Stimulated activated CD4-positive, alpha-beta T cell treated with anti-CD3 and anti-CD28 coated beads, TNF-alpha, amount 100 ng/mL, for 4 hours (primary cell): ENCODE measurements around the gene TNRC18.
"Not testable (repeated sequence)": the region's sequence is repeated elsewhere in the genome, so short reads cannot be mapped to it uniquely, and the experiment has no call there.

Source experiments
- DNase-seq, 3 experiments: peaks; one replicate each; pipeline ENCODE4 v3.0.0-alpha.2; 2020; ENCODE audit warnings: low read depth in 3 of 3

TNRC18 gene

GRCh38 chr7:5269992-5270657 is 153.5 kb downstream of the TNRC18 start:
- not testable (repeated sequence) for DNase-seq

DNA sequence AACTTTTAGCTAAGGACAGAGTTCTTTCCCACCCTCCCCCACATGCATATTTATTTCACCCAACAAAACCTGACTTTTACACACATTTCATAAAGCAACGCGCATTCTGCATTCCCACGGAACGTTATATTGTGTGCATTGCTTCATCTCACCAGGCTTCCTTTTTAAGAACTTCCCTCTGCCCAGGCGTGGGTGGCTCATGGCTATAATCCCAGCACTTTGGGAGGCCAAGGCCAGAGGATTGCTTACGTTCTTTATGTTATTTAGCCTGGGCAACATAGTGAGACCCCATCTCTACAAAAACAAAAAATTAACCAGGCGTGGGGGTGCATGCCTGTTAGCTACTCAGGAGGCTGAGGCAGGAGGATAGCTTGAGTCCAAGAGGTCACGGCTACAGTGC is 155.8 kb downstream of the TNRC18 start:
- not testable (repeated sequence) for DNase-seq

- no peak for DNase-seq
Observed at GRCh38 chr7:5266191-5267028, 157.2 kb downstream of the TNRC18 start.

DNA sequence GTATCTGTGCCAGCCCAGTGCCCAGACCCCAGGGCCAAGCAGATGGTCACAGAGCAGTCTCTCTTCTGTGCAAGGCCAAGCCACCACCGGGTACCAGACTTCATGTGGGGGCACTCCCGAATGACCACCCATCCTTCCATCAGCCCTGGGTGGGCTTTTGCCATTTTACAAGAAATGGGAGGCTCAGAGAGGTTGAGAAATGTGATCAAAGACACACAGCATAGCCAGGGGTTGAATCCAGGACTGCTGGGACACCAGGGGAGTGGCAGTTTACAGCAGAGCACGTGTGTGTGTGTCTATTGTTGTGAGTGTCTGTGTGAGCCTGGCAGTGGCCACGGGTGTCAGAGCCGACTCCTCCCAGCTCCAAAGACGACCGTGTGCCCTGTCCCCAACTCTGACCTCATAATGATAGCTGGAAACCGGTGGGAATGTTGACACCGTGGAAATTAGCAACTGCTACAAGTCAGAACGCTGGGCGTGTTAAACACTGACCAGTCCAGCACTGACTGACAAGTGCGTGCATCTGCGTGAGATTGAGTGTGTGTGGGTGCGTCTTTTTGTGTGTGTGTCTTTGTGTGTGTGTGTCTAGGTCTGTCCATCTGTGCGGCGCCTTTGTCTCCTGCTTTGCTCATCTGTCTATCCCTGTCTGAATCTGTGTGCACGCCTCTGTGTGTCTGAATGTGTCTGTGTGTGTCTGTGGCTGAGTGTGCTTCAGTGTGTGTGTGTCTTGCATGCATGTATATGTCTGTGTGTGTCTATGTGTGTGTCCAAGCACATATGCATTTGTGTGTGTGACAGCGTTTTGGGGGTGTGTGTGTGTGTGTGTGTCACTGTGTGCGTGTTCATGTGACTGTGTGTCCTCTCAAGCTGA is 158.1 kb downstream of the TNRC18 start:
- DNase-seq, result no peak

- not testable (repeated sequence) for DNase-seq
Observed at GRCh38 chr7:5263066-5263465, 160.6 kb downstream of the TNRC18 start.

DNA sequence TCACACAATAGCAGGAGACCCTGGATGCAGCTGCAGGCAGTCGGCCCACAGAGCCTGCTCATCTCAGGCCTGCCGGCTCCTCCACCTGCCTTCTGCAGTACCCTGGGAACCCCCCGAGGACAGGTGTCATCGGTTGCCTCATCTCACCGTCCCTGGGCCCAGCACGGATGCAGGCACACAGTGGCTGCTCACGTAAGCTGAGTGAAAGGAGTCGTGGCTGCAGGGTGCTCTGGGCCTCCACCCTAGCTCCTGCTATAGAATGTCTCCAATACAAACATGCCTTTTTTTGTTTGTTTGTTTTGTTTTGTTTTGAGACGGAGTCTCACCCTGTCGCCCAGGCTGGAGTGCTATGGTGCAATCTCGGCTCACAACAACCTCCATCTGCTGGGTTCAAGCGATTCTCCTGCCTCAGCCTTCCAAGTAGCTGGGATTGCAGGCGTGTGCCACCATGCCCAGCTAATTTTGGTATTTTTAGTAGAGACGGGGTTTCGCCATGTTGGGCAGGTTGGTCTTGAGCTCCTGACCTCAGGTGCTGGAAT is 163.0 kb downstream of the TNRC18 start:
- not testable (repeated sequence) for DNase-seq
